ENCODE data around the gene RXRA. TPM values are rescaled to one million over a fixed set of nuclear protein-coding genes. Genes with fewer than 3 reads are reported as not detected.

Gene RXRA
- total RNA-seq, 1 donor from 2014 or later = 173 TPM

- DNase-seq (ENCODE audit: low spot score) = no peak
Measured at GRCh38 chr9:134367061-134367460, 40.8 kb downstream of the RXRA start.

- peak; percentile 86 for DNase-seq (ENCODE audit: low spot score)
Measured at GRCh38 chr9:134367791-134368490, 41.7 kb downstream of the RXRA start.

GRCh38 chr9:134368571-134368970, 42.3 kb downstream of the RXRA start:
- DNase-seq (ENCODE audit: low spot score) = no peak

- DNase-seq (ENCODE audit: low spot score) = no peak
Measured at GRCh38 chr9:134369416-134370212, 43.4 kb downstream of the RXRA start.

- DNase-seq (ENCODE audit: low spot score) = no peak
Measured at GRCh38 chr9:134370213-134370492, 43.9 kb downstream of the RXRA start.

- DNase-seq (ENCODE audit: low spot score) = no peak
Measured at GRCh38 chr9:134370638-134371037, 44.4 kb downstream of the RXRA start.

- peak; percentile 91 for DNase-seq (ENCODE audit: low spot score)
Measured at GRCh38 chr9:134371731-134372130, 45.5 kb downstream of the RXRA start.

- no peak for DNase-seq (ENCODE audit: low spot score)
Measured at GRCh38 chr9:134372581-134373267, 46.5 kb downstream of the RXRA start.

GRCh38 chr9:134373269-134373668, 47.0 kb downstream of the RXRA start:
- no peak for DNase-seq (ENCODE audit: low spot score)

GRCh38 chr9:134373953-134374300, 47.7 kb downstream of the RXRA start:
- no peak for DNase-seq (ENCODE audit: low spot score)

GRCh38 chr9:134374301-134375010, 48.2 kb downstream of the RXRA start:
- DNase-seq (ENCODE audit: low spot score) = no peak

- peak; percentile 73 for DNase-seq (ENCODE audit: low spot score)
Measured at GRCh38 chr9:134375011-134375390, 48.7 kb downstream of the RXRA start.

- peak; percentile 83 for DNase-seq (ENCODE audit: low spot score)
Measured at GRCh38 chr9:134375430-134376385, 49.5 kb downstream of the RXRA start.

- DNase-seq (ENCODE audit: low spot score) = no peak
Measured at GRCh38 chr9:134376386-134377142, 50.3 kb downstream of the RXRA start.

GRCh38 chr9:134377143-134377484, 50.9 kb downstream of the RXRA start:
- DNase-seq (ENCODE audit: low spot score) = no peak

GRCh38 chr9:134377976-134378375, 51.7 kb downstream of the RXRA start:
- peak; percentile 89 for DNase-seq (ENCODE audit: low spot score)

GRCh38 chr9:134378901-134379338, 52.7 kb downstream of the RXRA start:
- peak; percentile 92 for DNase-seq (ENCODE audit: low spot score)

GRCh38 chr9:134379831-134380365, 53.6 kb downstream of the RXRA start:
- peak; percentile 88 for DNase-seq (ENCODE audit: low spot score)

- DNase-seq (ENCODE audit: low spot score) = no peak
Measured at GRCh38 chr9:134380542-134381271, 54.5 kb downstream of the RXRA start.
